ENCODE data around the gene NECTIN2. TPM values are rescaled to one million over a fixed set of nuclear protein-coding genes. Genes with fewer than 3 reads are reported as not detected.
A peak's percentile ranks its signal among the peaks of the same experiment; 100 is the strongest.
"Not testable (repeated sequence)": the region's sequence is repeated elsewhere in the genome, so short reads cannot be mapped to it uniquely, and the experiment has no call there.

The NECTIN2 gene
- total and polyA plus RNA-seq, 12 donors: 82.7 to 243 (median 129) TPM

- Histone ChIP-seq H3K9me3 (replicated peaks in 1 of 3) (no peaks in the 10 kb centered on the region), H3K4me3 (no peak overlapping the region), H3K27ac (peak overlapping the region; percentile 40 to 85 (median 73)), H3K4me1 (replicated peaks in 1 of 2) (peaks cover 40 to 41% of the 10 kb centered on the region in 2 donors), H3K27me3 (no peaks in the 10 kb centered on the region), H3K36me3 (replicated peaks in 1 of 2) (no peaks in the 10 kb centered on the region)
- peak; percentile 87 to 98 (median 97) for DNase-seq
- 17 to 20% (median 19%) methylated on average over 8 of the region's 8 CpGs for WGBS, 4 donors
- TF ChIP-seq POLR2A (IDR thresholded peaks at IDR 0.05) (peak in 1 of 2 donors; percentile 28), CTCF (IDR thresholded peaks at IDR 0.05) (no peak)
- intact Hi-C loops (cut with DNase I): no loop called here
Measured at GRCh38 chr19:44925114-44925891, 79.2 kb downstream of the NECTIN2 start.

GRCh38 chr19:44926245-44927077, 80.4 kb downstream of the NECTIN2 start:
- H3K9me3 ChIP-seq (replicated peaks in 1 of 3); DNase-seq; intact Hi-C loops (cut with DNase I); H3K36me3 ChIP-seq (replicated peaks in 1 of 2); H3K4me3 ChIP-seq; H3K27me3 ChIP-seq: not testable (repeated sequence)
- Histone ChIP-seq H3K4me1 (replicated peaks in 1 of 2) (peaks cover 40 to 41% of the 10 kb centered on the region in 2 donors), H3K27ac (peak overlapping the region; percentile 33 to 85 (median 64))
- WGBS, 4 donors: 55 to 85% (median 60%) methylated on average over 8 to 18 of the region's 19 CpGs

DNA sequence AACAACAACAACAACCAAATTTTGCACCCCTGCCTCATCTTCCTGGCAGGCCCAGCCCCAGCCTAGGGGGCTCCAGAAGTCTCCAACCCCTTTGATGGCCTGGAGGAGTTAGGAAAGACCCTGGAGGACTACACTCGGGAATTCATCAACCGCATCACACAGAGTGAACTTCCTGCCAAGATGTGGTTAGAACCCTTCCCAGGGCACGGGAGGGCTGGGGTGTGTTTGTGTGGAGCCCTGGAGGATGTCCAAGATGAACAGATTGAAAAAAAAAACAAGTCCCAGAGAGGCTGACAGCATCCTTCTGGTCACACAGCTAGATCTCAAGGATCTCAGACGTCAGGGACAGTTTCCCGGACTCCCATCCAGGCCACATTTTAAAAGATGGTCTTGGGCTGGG, 81.6 kb downstream of the NECTIN2 start:
- peaks cover 40 to 41% of the 10 kb centered on the region in 2 donors for H3K4me1 ChIP-seq (replicated peaks in 1 of 2)
- DNase-seq: no peak
- 35 to 52% (median 44%) methylated on average over 3 to 5 of the region's 5 CpGs for WGBS, 4 donors
- H3K27me3 ChIP-seq: no peaks in the 10 kb centered on the region
- no peaks in the 10 kb centered on the region for H3K36me3 ChIP-seq (replicated peaks in 1 of 2)
- peak overlapping the region in 3 of 5 donors; percentile 13 to 85 (median 84) for H3K27ac ChIP-seq
- no peaks in the 10 kb centered on the region for H3K9me3 ChIP-seq (replicated peaks in 1 of 3)
- intact Hi-C loops (cut with DNase I): no loop called here
- H3K4me3 ChIP-seq: no peak overlapping the region
- TF ChIP-seq POLR2A (IDR thresholded peaks at IDR 0.05): no peak
- TF ChIP-seq CTCF (IDR thresholded peaks at IDR 0.05): no peak

DNA sequence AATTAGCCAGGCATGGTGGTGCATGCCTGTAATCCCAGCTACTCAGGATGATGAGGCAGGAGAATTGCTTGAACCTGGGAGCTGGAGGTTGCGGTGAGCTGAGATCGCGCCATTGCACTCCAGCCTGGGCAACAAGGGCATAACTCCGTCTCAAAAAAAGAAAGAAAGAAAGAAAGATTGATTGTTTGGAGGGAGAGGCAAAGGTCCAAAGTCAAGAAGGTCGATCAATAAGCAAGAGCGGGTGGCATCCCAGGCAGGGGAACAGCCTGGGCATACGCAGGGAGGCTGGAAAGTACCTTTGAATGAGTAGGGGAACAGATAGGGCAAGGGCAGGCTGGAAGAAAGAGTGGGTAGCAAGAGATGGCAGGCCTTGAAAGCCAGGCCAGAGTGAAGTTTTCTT, 84.0 kb downstream of the NECTIN2 start:
- no peak overlapping the region for H3K27ac ChIP-seq
- peaks cover 26 to 27% of the 10 kb centered on the region in 2 donors for H3K4me1 ChIP-seq (replicated peaks in 1 of 2)
- H3K27me3 ChIP-seq: no peaks in the 10 kb centered on the region
- TF ChIP-seq POLR2A (IDR thresholded peaks at IDR 0.05) (no peak), CTCF (IDR thresholded peaks at IDR 0.05) (no peak)
- intact Hi-C loops (cut with DNase I): no loop called here
- H3K9me3 ChIP-seq (replicated peaks in 1 of 3): no peaks in the 10 kb centered on the region
- 85 to 92% (median 89%) methylated on average over 7 of the region's 7 CpGs for WGBS, 4 donors
- no peak overlapping the region for H3K4me3 ChIP-seq
- no peak for DNase-seq
- no peaks in the 10 kb centered on the region for H3K36me3 ChIP-seq (replicated peaks in 1 of 2)
